A673 (cell line): ENCODE data around the gene LARGE1. TPM values are rescaled to one million over a fixed set of nuclear protein-coding genes. Genes with fewer than 3 reads are reported as not detected.

ENCODE experiments used
- BruUV-seq: library from RNA; stranded (reverse); fragments of 400-500 nt; replicated peaks from 2 replicates; lab custom pipeline; 2021; lab: Mats Ljungman, UMichigan
- CTCF ChIA-PET: fragments of 300-600 bp; sonication (Branson Sonifier 250); formaldehyde crosslinking; loops from one replicate; lab custom pipeline; 2022; ENCODE audit warnings: antibody characterized with exemption; lab: Charles Lee
- POLR2A ChIA-PET: fragments of 300-600 bp; sonication (Branson Sonifier 250); formaldehyde crosslinking; loops from one replicate; lab custom pipeline; 2022; ENCODE audit warnings: antibody characterized with exemption; ENCODE audit not compliant: low non-redundant PET; lab: Charles Lee
- DNase-seq: peaks from one replicate; pipeline ENCODE4 v3.0.0-alpha.2; 2015; ENCODE audit warnings: low spot score
- H3K27ac ChIP-seq: fragments of 200-600 bp; sonication (generic); 2 replicates; pipeline ENCODE4 v1.5.1; 2016; ENCODE audit warnings: mixed run types, low read depth, mild to moderate bottlenecking, mixed read lengths, antibody characterized with exemption, low read length; ENCODE audit not compliant: poor library complexity, severe bottlenecking
- H3K27me3 ChIP-seq: fragments of 200-600 bp; sonication (generic); replicated peaks from 2 replicates; pipeline ENCODE4 v1.6.1; 2017; ENCODE audit warnings: mixed run types, low read depth, mild to moderate bottlenecking, mixed read lengths, antibody characterized with exemption, low read length; ENCODE audit not compliant: insufficient read depth, poor library complexity
- H3K36me3 ChIP-seq: fragments of 200-600 bp; sonication (generic); 2 replicates; pipeline ENCODE4 v1.6.1; 2016; ENCODE audit warnings: mixed run types, mild to moderate bottlenecking, mixed read lengths, antibody characterized with exemption, low read length; ENCODE audit not compliant: insufficient read depth, poor library complexity, severe bottlenecking
- H3K4me1 ChIP-seq: fragments of 200-600 bp; sonication (generic); 2 replicates; pipeline ENCODE4 v1.6.1; 2017; ENCODE audit warnings: mixed run types, mild to moderate bottlenecking, mixed read lengths, antibody characterized with exemption, low read length; ENCODE audit not compliant: insufficient read depth, poor library complexity, severe bottlenecking
- H3K4me3 ChIP-seq: fragments of 200-600 bp; sonication (generic); 2 replicates; pipeline ENCODE4 v1.5.1; 2016; ENCODE audit warnings: low read depth, mixed run types, mild to moderate bottlenecking, mixed read lengths, low read length; ENCODE audit not compliant: poor library complexity, severe bottlenecking
- H3K9me3 ChIP-seq: fragments of 200-600 bp; sonication (generic); 2 replicates; pipeline ENCODE4 v1.6.1; 2016; ENCODE audit warnings: mixed run types, low read depth, mild to moderate bottlenecking, mixed read lengths, antibody characterized with exemption, low read length; ENCODE audit not compliant: poor library complexity, severe bottlenecking
- CTCF ChIP-seq: fragments of 300-800, 200-600 bp; sonication (generic); conservative IDR thresholded peaks from 2 replicates; pipeline ENCODE4 v1.5.1; 2017; ENCODE audit warnings: low read depth, mild to moderate bottlenecking, antibody characterized with exemption, low read length, moderate library complexity, mixed read lengths
- EZH2 ChIP-seq: fragments of 200-600 bp; sonication (generic); IDR thresholded peaks from 2 replicates; pipeline ENCODE4 v1.6.1; 2017; ENCODE audit warnings: borderline replicate concordance, low read depth, mild to moderate bottlenecking, mixed read lengths, antibody characterized with exemption, low read length; ENCODE audit not compliant: poor library complexity, severe bottlenecking
- intact Hi-C: fragments of 100-400 bp; cut with micrococcal nuclease; formaldehyde crosslinking; loops from one replicate; pipeline ENCODE4 v1.10.0; 2022; ENCODE audit not compliant: unreplicated experiment
- total RNA-seq: library from RNA; stranded (reverse); gene quantifications from 2 replicates; pipeline ENCODE4 v1.2.3, GENCODE V29; 2021

Gene LARGE1
- total RNA-seq, 1 experiment from 2014 or later: not detected

GRCh38 chr22:33588860-33589259 lies 331.4 kb downstream of the LARGE1 start:
- ChIA-PET POLR2A (no interaction called here), CTCF (no interaction called here)
- no peak for TF ChIP-seq CTCF
- no peak for TF ChIP-seq EZH2
- Histone ChIP-seq H3K27me3 (no peaks in the 10 kb centered on the region), H3K4me1 (no peaks in the 10 kb centered on the region), H3K9me3 (peaks cover 4% of the 10 kb centered on the region), H3K36me3 (no peaks in the 10 kb centered on the region), H3K4me3 (no peak overlapping the region), H3K27ac (no peak overlapping the region)
- intact Hi-C loops: no loop called here
- DNase-seq: no peak
- no TSS peak for BruUV-seq

GRCh38 chr22:33584152-33584551 lies 336.1 kb downstream of the LARGE1 start:
- no peaks in the 10 kb centered on the region for H3K4me1 ChIP-seq
- no peak for DNase-seq
- intact Hi-C loops: no loop called here
- no peaks in the 10 kb centered on the region for H3K36me3 ChIP-seq
- no peak overlapping the region for H3K27ac ChIP-seq
- TF ChIP-seq EZH2 (no peak), CTCF (no peak)
- BruUV-seq: no TSS peak
- CTCF ChIA-PET: no interaction called here
- no peaks in the 10 kb centered on the region for H3K27me3 ChIP-seq
- H3K4me3 ChIP-seq: no peak overlapping the region
- POLR2A ChIA-PET: no interaction called here
- peaks cover 4% of the 10 kb centered on the region for H3K9me3 ChIP-seq

- intact Hi-C loops: no loop called here
- no peak for DNase-seq
- Histone ChIP-seq H3K9me3 (no peaks in the 10 kb centered on the region), H3K36me3 (no peaks in the 10 kb centered on the region), H3K4me3 (no peak overlapping the region), H3K27me3 (no peaks in the 10 kb centered on the region), H3K27ac (no peak overlapping the region), H3K4me1 (no peaks in the 10 kb centered on the region)
- ChIA-PET CTCF (no interaction called here), POLR2A (no interaction called here)
- BruUV-seq: no TSS peak
- TF ChIP-seq CTCF (no peak), EZH2 (no peak)
These were observed 337.4 kb downstream of the LARGE1 start for GRCh38 chr22:33582822-33583400.
